ENCODE measurements around the gene TRMT61B. TPM values are rescaled to one million over a fixed set of nuclear protein-coding genes. Genes with fewer than 3 reads are reported as not detected.

TRMT61B gene
- total RNA-seq, 4 donors from 2014 or later, result 10.9 to 21.4 (median 17.1) TPM

DNA sequence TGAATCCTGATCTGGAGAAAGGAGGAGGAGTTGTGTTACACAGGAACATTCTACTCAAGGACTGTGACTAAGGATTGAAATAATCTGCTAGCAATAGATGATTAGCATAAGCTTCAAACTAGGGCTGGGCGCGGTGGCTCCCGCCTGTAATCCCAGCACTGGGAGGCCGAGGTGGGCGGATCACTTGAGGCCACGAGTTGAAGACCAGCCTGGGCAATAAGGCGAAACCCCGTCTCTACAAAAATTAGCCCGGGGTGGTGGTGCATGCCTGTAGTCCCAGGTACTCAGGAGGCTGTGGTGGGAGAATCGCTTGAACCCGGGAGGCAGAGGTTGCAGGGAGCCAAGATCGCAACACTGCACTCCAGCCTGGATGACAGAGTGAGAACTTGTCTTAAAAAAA lies 1.5 kb downstream of the TRMT61B start:
- H3K9me3 ChIP-seq, result no peaks in the 10 kb centered on the region
- no peaks in the 10 kb centered on the region for H3K36me3 ChIP-seq
- intact Hi-C loops (cut with DNase I), result no loop called here
- H3K27ac ChIP-seq, result no peak overlapping the region
- no peak for DNase-seq
- no peak overlapping the region for H3K4me3 ChIP-seq (replicated peaks in 1 of 3)
- TF ChIP-seq POLR2A (IDR thresholded peaks at IDR 0.05), result no peak
- TF ChIP-seq CTCF (IDR thresholded peaks at IDR 0.05), result no peak
- H3K27me3 ChIP-seq, result no peaks in the 10 kb centered on the region
- H3K4me1 ChIP-seq, result peaks cover 13 to 16% of the 10 kb centered on the region in 2 donors
- 79 to 87% methylated on average over 12 of the region's 12 CpGs for WGBS, 2 donors

DNA sequence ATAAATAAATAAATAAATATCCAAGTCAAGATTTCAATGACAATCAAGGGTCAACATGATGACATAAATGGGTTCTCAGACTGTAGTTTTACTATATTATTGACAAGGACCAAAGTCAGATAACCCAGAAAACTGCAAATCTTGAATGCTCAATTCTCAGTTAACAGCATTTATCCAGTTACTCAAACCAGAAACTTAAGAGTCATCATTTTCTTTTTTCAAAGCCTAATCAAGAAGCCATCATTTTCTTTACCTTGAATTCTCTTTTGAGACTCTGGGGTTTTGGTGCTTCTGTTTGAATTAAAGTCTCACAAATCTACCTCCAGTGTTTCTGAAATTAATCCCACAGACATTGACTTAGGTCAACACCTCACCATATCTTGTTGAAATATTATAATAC lies 14.1 kb downstream of the TRMT61B start:
- Histone ChIP-seq H3K27me3 (no peaks in the 10 kb centered on the region), H3K4me1 (no peaks in the 10 kb centered on the region), H3K9me3 (no peaks in the 10 kb centered on the region), H3K36me3 (peaks cover 0 to 2% of the 10 kb centered on the region in 2 donors), H3K4me3 (replicated peaks in 1 of 3) (no peak overlapping the region), H3K27ac (no peak overlapping the region)
- TF ChIP-seq POLR2A (IDR thresholded peaks at IDR 0.05), result no peak
- no peak for TF ChIP-seq CTCF (IDR thresholded peaks at IDR 0.05)
- DNase-seq, result no peak
- intact Hi-C loops (cut with DNase I), result no loop called here

DNA sequence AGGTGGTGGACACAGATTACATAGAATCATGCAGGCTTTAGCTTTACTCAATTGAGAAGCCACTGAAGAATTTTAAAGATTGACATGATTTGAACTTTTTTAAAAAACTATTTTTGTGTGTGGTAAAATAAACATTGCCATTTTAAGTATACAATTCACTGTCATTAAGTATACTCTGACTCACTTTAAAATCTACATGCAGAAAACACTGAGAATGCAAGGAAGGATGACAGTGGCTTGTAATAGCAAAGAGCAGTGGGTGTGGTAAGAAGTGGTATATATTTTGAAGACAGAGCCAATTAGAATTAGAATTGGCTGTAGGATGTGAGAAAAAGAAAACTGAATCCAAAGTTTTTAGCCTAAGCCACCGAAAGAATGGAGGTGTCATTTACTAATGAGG lies 14.9 kb downstream of the TRMT61B start:
- no peak for DNase-seq
- Histone ChIP-seq H3K36me3 (peaks cover 0 to 2% of the 10 kb centered on the region in 2 donors), H3K9me3 (no peaks in the 10 kb centered on the region), H3K27ac (no peak overlapping the region), H3K4me1 (no peaks in the 10 kb centered on the region), H3K4me3 (replicated peaks in 1 of 3) (no peak overlapping the region), H3K27me3 (no peaks in the 10 kb centered on the region)
- TF ChIP-seq CTCF (IDR thresholded peaks at IDR 0.05) (no peak), POLR2A (IDR thresholded peaks at IDR 0.05) (no peak)
- WGBS, 2 donors, result 94 to 96% methylated on average over 1 of the region's 1 CpG
- intact Hi-C loops (cut with DNase I), result no loop called here

DNA sequence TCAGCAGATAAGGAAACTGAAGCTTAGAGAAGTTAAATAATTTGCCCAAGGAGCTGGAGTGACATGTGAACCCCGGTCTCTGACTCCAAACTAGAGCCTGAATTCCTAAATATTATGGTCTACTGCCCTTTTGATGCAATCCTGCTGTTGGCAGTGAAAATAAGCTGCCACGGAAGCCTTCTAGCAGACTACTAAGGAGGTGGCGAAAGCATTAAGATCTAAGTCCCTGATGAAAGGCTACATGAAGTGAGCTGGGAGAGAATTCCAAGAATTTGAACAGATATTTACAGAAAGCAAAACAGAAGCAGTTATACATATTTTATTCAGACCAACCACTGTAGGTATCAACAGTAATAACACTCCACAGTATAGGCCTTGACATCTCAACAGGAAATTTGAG lies 28.1 kb downstream of the TRMT61B start:
- no peak for DNase-seq
- no peak overlapping the region for H3K4me3 ChIP-seq (replicated peaks in 1 of 3)
- intact Hi-C loops (cut with DNase I), result no loop called here
- no peaks in the 10 kb centered on the region for H3K4me1 ChIP-seq
- no peaks in the 10 kb centered on the region for H3K36me3 ChIP-seq
- no peak overlapping the region for H3K27ac ChIP-seq
- TF ChIP-seq POLR2A (IDR thresholded peaks at IDR 0.05) (no peak), CTCF (IDR thresholded peaks at IDR 0.05) (no peak)
- no peaks in the 10 kb centered on the region for H3K27me3 ChIP-seq
- WGBS, 2 donors, result 56 to 58% methylated on average over 3 of the region's 3 CpGs
- H3K9me3 ChIP-seq, result no peaks in the 10 kb centered on the region

- DNase-seq, result no peak
- H3K27me3 ChIP-seq, result no peaks in the 10 kb centered on the region
- H3K9me3 ChIP-seq, result no peaks in the 10 kb centered on the region
- H3K4me3 ChIP-seq (replicated peaks in 1 of 3), result no peak overlapping the region
- H3K27ac ChIP-seq, result no peak overlapping the region
- TF ChIP-seq CTCF (IDR thresholded peaks at IDR 0.05), result no peak
- TF ChIP-seq POLR2A (IDR thresholded peaks at IDR 0.05), result no peak
- 94 to 95% methylated on average over 2 of the region's 2 CpGs for WGBS, 2 donors
- H3K4me1 ChIP-seq, result no peaks in the 10 kb centered on the region
- intact Hi-C loops (cut with DNase I), result no loop called here
- H3K36me3 ChIP-seq, result no peaks in the 10 kb centered on the region
Measured at GRCh38 chr2:28838971-28839370, 31.1 kb downstream of the TRMT61B start.

Data from thyroid gland (tissue), 4 donors.